ENCODE measurements around the gene MAG. TPM values are rescaled to one million over a fixed set of nuclear protein-coding genes. Genes with fewer than 3 reads are reported as not detected.

Gene MAG
- total RNA-seq, 2 donors from 2014 or later, result not detected

DNA sequence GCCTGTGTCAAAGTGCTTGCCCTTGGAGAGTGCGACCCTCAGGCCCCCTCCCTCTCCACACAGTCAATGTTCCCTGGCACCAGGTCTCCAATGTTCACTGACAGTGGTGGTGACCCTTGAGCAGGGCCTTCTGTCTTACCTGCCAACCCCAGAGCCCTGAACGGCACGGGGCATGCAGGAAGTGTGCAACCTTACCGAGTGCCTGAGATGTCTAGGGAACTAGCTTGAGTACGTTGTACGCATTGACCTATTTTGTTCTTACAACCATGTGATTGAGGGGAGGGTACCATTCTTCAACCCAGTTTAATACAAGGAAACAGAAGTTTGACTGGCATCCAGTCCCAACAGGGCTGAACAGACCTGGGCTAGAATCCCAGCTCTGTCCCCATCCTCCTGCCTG lies 13.2 kb downstream of the MAG start:
- no peaks in the 10 kb centered on the region for H3K27me3 ChIP-seq (ENCODE audit: control insufficient read depth, insufficient read depth, low read length, poor library complexity, severe bottlenecking)
- TF ChIP-seq, protein P1, sequence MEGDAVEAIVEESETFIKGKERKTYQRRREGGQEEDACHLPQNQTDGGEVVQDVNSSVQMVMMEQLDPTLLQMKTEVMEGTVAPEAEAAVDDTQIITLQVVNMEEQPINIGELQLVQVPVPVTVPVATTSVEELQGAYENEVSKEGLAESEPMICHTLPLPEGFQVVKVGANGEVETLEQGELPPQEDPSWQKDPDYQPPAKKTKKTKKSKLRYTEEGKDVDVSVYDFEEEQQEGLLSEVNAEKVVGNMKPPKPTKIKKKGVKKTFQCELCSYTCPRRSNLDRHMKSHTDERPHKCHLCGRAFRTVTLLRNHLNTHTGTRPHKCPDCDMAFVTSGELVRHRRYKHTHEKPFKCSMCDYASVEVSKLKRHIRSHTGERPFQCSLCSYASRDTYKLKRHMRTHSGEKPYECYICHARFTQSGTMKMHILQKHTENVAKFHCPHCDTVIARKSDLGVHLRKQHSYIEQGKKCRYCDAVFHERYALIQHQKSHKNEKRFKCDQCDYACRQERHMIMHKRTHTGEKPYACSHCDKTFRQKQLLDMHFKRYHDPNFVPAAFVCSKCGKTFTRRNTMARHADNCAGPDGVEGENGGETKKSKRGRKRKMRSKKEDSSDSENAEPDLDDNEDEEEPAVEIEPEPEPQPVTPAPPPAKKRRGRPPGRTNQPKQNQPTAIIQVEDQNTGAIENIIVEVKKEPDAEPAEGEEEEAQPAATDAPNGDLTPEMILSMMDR (conservative IDR thresholded peaks at IDR 0.05), result no peak
- H3K27ac ChIP-seq (ENCODE audit: low read depth, low read length), result no peak overlapping the region
- no peaks in the 10 kb centered on the region for H3K9me3 Mint-ChIP-seq
- H3K4me1 Mint-ChIP-seq, result no peaks in the 10 kb centered on the region
- no peak overlapping the region for H3K27ac Mint-ChIP-seq
- H3K36me3 Mint-ChIP-seq (ENCODE audit: low read depth), result no peaks in the 10 kb centered on the region
- H3K4me3 ChIP-seq (ENCODE audit: low read length), result no peak overlapping the region
- no peak overlapping the region for H3K9ac ChIP-seq (ENCODE audit: extremely low read depth, low read length, poor library complexity, severe bottlenecking)
- no peaks in the 10 kb centered on the region for H3K9me3 ChIP-seq (ENCODE audit: control insufficient read depth, low read length)
- 92 to 96% methylated on average over 6 of the region's 6 CpGs for WGBS, 2 experiments (ENCODE audit: insufficient coverage in 1 of 2, insufficient read length in 1 of 2)
- peak; percentile 34 for DNase-seq
- no peak overlapping the region for H3K4me3 Mint-ChIP-seq
- H3K27me3 Mint-ChIP-seq (ENCODE audit: insufficient read depth), result peaks cover 1% of the 10 kb centered on the region
- no peaks in the 10 kb centered on the region for H3K36me3 ChIP-seq (ENCODE audit: control insufficient read depth, insufficient read depth, low read length)
- no peaks in the 10 kb centered on the region for H3K4me1 ChIP-seq (ENCODE audit: control insufficient read depth, insufficient read depth, low read length)

DNA sequence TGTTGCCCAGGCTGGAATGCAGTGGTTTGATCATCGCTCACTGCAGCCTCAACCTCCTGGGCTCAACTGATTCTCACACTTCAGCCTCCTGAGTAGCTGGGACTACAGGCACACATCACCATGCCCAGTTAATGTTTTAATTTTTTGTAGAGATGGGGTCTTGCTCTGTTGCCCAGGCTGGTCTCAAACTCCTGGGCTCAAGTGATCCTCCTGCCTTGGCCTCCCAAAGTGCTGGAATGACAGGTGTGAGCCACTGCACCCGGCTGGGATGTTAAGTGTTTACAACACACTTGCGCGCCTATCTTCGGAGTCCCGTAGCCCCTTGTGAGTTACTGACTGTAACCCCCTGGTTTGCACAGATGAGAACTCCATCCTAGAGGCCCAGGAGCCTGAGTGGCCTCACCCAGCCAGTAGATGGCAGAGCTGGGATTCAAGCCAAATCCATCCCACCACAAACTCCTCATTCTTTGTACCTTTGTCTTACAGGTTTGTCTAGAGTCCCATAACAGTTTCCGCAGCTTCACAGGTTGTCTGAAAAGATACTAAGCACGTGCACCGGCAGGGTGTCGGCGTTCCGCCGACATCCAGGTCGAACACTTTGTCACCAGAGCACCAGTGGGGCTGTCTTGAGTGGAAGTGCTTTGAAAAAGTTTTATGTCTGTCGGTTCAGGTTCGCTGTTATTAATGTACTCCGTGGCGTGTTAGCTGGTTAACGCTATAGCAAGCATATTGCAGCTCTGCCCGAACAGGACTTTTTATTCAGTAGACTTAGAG lies 14.7 kb downstream of the MAG start:
- Mint-ChIP-seq H3K27me3 (ENCODE audit: insufficient read depth) (peaks cover 1% of the 10 kb centered on the region), H3K36me3 (ENCODE audit: low read depth) (no peaks in the 10 kb centered on the region), H3K27ac (no peak overlapping the region), H3K9me3 (no peaks in the 10 kb centered on the region), H3K4me3 (no peak overlapping the region), H3K4me1 (no peaks in the 10 kb centered on the region)
- Histone ChIP-seq H3K36me3 (ENCODE audit: control insufficient read depth, insufficient read depth, low read length) (no peaks in the 10 kb centered on the region), H3K4me1 (ENCODE audit: control insufficient read depth, insufficient read depth, low read length) (no peaks in the 10 kb centered on the region), H3K27ac (ENCODE audit: low read depth, low read length) (no peak overlapping the region), H3K9ac (ENCODE audit: extremely low read depth, low read length, poor library complexity, severe bottlenecking) (no peak overlapping the region), H3K27me3 (ENCODE audit: control insufficient read depth, insufficient read depth, low read length, poor library complexity, severe bottlenecking) (no peaks in the 10 kb centered on the region), H3K9me3 (ENCODE audit: control insufficient read depth, low read length) (no peaks in the 10 kb centered on the region), H3K4me3 (ENCODE audit: low read length) (no peak overlapping the region)
- WGBS, 2 experiments (ENCODE audit: insufficient coverage in 1 of 2, insufficient read length in 1 of 2), result 87 to 89% methylated on average over 15 to 20 of the region's 20 CpGs
- DNase-seq, result peak; percentile 83
- TF ChIP-seq, protein P1 (conservative IDR thresholded peaks at IDR 0.05), result peak; percentile 81

DNA sequence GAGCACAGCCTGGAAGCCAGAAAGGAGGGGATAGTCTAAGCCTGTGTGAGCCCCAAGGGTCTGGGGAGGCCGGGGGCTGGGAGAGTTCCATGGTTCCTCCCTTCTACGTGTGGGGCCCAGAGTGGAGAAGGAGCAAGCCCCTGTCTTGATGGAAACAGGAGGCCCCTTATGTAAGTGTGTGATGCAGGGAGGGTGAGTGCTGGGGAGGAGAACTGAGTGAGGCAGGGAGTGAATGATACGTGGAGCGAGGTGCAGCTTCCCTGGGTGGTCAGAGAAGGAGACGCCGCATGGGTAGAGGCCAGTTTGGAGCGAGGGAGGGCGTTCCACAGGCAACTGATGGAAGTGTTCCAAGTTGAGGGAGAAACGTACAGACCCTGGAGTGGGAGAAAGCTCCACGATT lies 16.0 kb downstream of the MAG start:
- Mint-ChIP-seq H3K36me3 (ENCODE audit: low read depth) (no peaks in the 10 kb centered on the region), H3K27me3 (ENCODE audit: insufficient read depth) (peaks cover 1% of the 10 kb centered on the region), H3K9me3 (no peaks in the 10 kb centered on the region), H3K4me3 (no peak overlapping the region), H3K27ac (no peak overlapping the region), H3K4me1 (no peaks in the 10 kb centered on the region)
- Histone ChIP-seq H3K9ac (ENCODE audit: extremely low read depth, low read length, poor library complexity, severe bottlenecking) (no peak overlapping the region), H3K27ac (ENCODE audit: low read depth, low read length) (no peak overlapping the region), H3K27me3 (ENCODE audit: control insufficient read depth, insufficient read depth, low read length, poor library complexity, severe bottlenecking) (no peaks in the 10 kb centered on the region), H3K36me3 (ENCODE audit: control insufficient read depth, insufficient read depth, low read length) (no peaks in the 10 kb centered on the region), H3K4me1 (ENCODE audit: control insufficient read depth, insufficient read depth, low read length) (no peaks in the 10 kb centered on the region), H3K9me3 (ENCODE audit: control insufficient read depth, low read length) (no peaks in the 10 kb centered on the region), H3K4me3 (ENCODE audit: low read length) (no peak overlapping the region)
- TF ChIP-seq, protein P1 (conservative IDR thresholded peaks at IDR 0.05), result no peak
- 89 to 93% methylated on average over 7 to 10 of the region's 10 CpGs for WGBS, 2 experiments (ENCODE audit: insufficient coverage in 1 of 2, insufficient read length in 1 of 2)
- no peak for DNase-seq

All from endodermal cell (in vitro differentiated cells).